NCI-H1417 (cell line): Measurements from ENCODE around the gene ZNF277.

Source experiments
- DNase-seq, 3 experiments: peaks; one replicate each; lab custom pipeline; 2025; lab: John Stamatoyannopoulos, UW

Gene ZNF277, protein sequence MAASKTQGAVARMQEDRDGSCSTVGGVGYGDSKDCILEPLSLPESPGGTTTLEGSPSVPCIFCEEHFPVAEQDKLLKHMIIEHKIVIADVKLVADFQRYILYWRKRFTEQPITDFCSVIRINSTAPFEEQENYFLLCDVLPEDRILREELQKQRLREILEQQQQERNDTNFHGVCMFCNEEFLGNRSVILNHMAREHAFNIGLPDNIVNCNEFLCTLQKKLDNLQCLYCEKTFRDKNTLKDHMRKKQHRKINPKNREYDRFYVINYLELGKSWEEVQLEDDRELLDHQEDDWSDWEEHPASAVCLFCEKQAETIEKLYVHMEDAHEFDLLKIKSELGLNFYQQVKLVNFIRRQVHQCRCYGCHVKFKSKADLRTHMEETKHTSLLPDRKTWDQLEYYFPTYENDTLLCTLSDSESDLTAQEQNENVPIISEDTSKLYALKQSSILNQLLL

DNA sequence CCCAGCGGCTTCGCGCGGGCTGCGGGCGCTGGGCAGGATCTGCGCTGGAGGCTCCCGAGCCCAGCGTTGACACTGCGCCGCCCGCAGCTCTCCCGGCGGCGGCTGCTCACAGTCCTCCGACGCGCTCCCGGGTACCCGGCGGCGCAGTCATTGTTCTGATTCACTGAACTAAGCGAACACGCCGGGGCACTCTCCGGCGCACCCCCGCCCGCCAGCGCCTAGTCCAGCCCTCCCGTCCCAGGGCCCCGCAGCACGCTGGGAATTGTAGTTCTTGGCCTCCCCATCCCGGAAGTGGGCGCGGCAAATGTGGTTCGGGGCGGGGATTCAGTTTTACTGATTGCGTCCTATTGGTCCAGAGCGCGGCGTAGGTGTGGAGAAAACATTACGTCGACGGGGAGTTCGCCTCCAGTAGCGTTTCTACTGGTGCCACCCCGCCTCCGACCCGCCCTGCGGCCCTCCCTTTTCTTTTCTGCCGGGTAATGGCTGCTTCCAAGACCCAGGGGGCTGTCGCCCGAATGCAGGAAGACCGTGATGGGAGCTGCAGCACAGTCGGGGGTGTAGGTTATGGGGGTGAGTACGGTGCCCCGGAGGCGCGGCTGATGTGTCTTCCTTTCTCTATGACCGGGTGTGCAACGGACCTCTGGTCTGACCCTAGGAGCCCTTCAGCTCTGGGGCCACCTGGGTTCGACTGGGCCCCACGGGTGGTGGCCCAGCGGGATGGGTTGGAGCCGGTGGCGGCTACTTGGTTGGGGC, at the start of gene ZNF277, which contains the start of gene DOCK4:
Gene ZNF277, plus strand, starts transcription at position 458 of the 753 bp plus-strand sequence. Its CDS starts 22 bp downstream, at position 480.
Gene DOCK4, minus strand, starts transcription at position 162 of the 753 bp plus-strand sequence. CDS start 261 bp downstream, outside the sequence.
- peak; percentile 100 for DNase-seq

DNA sequence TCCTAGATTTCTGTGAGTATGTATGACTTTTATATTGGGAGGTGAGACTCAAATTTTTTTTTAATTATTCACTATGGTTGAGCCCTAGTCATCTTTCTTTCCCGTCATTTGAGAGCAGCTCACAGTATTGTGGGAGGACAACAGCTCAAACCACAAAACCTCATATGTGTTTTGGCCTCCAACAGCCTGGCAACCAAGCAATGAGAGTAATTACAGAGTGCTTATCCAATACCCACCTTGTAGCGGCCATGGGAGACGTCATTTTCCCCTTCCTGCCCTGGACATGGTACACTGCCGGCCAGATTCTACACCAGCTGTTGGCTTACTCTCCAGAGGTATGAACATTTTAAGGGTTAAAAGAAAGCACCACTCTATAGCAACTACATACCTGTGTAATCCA, 49.4 kb upstream of the ZNF277 start:
- DNase-seq: peak in 1 of 3 experiments; percentile 32

DNA sequence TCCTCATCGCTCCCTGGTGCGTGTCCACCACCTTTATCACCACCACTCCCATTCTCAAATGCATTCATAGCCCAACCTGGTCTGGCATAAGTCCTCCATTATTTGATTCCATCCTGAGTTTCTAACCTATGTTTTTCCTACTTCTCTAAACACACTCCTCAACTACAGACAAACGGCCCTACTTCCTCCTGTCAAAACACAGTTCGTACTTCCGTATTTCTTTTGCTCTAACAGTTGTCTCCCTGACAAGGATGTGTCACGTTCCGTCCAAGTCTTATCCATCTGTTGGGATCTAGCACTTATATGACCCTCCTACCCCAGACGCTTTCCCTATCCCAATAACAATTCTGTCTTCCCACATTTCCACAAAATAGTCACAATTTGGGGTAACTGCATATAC, 47.1 kb upstream of the ZNF277 start:
- DNase-seq: no peak

DNA sequence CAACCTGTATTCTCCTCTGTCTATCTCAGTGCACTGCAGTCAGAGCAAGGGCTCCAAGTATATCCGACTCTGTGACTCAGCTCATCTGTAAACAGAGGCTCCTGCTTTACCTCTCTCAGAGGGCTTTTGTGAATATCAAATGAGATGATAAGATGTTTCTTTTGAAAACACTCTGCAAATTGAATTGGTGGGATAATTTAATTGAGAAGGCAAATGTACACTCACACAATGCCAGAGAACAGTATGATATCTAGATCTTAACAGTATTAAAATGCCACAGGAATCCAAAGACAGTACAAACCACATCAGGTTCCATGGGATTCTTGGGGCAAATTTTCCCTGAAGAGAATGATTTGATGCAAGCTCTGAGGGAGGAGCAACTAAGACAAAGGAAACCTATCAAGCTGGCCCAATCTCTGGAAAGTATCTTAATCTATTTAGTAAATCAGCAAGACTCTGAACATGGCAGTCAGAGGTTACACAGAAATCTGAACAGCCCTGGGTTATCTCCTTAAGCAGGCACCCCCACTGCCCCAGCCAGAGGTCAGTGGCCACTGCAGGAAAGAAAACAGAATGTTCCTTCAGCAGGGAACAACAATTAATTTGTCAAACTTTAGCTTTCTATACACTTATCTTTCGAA, 46.2 kb upstream of the ZNF277 start:
- DNase-seq: peak in 1 of 3 experiments; percentile 56

DNA sequence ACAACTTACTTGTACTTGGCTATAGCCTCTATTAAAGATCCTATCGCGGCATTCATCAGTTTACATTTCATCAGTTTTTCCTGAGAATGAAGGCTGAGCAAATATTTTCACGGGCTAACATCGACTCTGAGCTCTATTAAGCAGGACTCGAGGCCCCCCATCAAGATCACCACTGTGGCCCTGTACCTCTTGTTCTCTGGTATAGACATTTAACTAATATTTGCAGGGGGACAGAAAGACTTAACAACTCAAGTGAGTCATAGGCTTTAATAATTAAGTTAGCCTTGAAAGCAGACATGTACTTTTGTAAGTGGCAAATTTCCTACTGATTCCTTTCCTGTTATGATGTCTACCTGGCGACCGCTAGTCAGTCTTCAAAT, 45.7 kb upstream of the ZNF277 start:
- peak in 2 of 3 experiments; percentile 19 to 56 for DNase-seq

DNA sequence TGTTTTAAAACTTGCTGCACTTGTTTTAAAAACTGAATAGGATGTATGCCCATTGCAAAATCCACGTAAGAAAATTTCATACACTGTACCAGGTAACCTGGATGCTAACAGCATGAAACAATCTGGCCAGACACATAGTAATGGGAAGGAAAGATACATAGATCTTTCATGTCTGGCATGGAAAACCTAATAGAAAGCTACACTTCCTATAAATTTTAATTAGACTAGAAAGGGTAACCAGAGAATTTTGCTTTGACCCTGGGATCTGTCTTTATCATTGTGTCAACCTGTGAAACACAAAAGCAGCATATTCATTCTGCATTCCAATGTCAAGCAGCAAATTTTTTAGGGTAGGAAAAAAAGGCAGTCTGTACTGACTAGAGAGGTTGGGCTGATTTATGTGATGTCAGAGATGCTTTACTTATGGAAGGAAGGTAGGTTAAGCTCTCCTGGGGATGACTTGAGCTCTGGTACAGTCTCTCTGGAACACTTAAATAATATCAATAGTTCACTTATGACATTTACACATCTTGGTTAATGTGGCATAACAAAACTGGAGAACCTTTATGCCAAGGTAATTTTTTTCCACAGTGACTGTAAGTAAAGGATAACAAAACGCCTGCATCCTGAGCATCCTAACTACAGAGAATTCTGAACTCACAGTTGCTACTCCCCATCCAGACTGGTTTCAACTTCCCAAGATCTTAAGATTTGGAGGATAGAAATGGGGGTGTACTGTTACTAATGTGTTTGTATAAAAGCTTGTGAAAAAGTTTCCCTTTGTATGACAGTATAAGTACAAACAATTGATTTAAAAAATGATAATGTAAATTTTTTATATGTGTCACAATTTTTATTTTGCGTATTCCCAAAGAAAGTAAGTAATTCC, 45.0 kb upstream of the ZNF277 start:
- peak in 2 of 3 experiments; percentile 46 to 61 for DNase-seq

DNA sequence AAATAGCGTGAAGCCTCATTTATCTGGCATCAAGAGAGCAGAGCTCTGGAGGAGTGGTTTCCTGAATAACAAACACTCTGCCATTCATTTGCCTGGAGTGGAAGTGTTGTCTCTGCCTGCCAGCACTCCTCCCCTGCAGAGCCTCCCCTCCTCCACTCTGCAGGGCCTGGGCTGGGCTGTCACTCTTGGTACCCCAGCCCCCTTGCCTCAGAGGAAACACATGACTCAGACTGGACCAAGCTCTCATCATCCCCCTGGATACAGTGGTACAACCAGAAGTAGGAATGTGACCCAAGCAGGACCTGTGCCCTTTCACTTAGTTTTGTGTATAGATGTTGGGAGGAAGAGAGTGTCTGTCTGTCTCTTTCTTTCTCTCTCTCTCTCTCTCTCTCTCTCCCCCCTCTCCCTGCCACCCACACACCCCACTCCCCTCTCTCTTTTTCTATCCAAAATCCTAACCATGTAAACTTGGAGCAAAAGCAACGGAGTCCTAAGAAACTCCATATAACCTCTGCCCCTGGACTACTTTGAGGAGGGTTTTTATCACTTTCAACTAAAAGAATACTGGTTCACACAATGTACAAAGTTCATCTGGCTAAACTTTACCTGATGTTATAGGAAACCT, 44.2 kb upstream of the ZNF277 start:
- peak; percentile 58 to 92 (median 80) for DNase-seq

DNA sequence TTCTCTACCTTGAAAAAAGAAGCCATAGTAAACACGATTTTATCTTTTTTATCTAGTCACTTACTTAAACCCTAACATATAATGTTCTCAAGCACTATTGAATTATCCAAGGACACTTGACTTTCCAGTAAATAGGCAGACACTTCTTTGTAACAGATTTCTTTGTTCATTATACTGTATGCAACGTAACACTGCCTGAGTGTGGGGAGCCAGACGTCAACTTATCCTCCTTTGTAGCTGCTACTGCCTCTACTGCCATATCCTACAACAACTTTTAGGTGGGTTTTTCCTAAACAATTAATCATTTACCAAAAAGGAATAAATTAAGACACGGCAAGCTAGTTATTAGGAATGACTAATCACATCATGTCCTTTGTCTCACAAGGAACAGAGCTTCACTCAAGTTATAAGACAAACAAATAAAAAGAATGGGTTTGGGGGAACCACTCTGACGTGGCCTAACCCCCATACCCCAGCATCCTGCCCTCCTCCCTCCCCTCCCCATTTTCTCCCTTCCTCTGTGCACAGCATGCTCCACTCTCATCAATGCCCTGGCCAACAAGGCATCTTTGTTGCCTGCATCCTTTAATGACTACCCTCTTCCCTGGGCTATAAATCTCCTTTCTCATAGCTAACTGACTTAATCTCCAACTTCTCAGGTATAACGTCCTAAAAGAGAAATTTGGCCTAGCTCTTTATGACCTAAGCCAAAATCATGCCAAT, 43.5 kb upstream of the ZNF277 start:
- DNase-seq: peak; percentile 40 to 81 (median 59)

DNA sequence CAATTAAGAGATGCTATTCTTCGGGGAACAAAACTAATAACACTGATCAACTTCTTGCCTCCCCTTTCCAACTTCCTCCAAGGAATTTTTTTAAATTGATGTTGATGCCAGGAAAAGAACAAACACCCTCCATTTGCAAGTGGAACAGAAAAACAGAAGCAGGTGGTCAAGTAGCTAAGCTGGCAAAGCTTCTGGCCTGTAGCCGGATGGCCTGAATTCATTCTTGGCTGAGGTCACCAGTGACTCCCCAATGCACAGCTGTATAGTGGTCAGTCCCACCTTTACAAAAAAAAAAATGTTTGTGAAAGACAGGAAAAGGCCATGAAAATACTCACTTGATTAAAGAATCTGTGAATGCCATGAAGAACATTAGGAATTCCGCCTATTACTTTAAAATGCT, 39.3 kb upstream of the ZNF277 start:
- no peak for DNase-seq

DNA sequence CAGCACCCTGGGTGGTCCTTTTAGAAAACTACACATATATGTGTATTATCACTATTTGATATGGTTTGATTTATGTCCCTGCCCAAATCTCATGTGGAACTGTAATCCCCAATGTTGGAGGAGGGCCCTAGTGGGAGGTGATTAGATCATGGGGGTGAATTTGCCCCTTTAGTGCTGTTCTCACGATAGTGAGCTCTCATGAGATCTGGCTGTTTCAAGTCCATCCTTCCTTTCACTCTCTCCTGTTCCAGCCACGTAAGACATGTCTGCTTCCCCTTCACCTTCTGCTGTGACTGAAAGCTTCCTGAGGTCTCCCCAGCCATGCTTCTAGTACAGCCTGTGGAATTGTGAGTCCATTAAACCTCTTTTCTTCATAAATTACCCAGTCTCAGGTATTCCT, 37.6 kb upstream of the ZNF277 start:
- DNase-seq: no peak

DNA sequence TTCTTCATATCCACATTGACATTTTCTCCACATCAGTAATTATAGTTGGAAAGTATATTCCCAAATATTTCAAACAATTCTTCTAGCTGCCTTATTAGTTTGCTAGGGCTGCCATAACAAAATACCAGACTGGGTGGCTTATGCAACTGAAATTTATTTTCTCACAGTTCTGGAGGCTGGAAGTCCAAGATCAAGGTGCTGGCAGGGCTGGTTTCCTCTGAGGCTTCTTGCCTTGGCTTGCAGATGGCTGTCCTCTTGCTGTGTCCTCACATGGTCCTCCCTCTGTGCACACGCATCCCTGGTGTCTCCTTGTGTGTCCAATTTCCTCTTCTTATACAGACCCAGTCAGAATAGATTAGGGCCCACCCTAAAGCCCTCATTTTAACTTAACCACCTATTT, 34.8 kb upstream of the ZNF277 start:
- DNase-seq: no peak

DNA sequence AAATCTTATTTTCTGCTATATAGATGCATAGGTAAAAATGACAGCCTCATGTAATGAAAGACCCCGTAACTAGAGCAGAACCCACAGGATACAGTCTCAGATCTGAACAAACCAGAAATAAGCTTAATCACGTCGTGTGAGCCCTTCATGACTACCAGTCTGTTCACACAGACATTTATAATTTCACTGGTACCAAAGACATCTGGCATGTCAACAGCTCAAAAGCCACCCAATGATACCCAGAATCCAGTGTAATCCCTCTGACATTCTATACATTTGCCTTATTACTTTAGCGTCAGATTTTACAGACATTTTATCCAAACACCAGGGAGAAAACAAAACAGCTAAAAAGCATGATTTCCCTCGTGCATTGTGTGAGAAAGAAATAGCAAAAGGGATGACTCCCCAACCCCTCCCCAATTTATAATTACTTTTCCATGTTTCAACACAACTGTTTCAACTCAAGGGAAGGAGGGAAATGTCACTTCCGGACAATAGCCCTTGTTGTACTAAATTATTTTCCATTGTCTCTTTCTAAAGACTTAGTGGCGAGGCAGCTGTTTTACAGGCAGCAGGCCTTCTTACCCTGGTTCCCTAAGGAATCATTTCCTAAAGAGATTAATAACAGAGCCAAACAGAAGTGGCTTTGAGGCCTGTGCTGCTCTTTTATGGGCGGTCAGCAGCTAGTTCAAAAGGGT, 33.5 kb upstream of the ZNF277 start:
- DNase-seq: peak in 2 of 3 experiments; percentile 57 to 84

DNA sequence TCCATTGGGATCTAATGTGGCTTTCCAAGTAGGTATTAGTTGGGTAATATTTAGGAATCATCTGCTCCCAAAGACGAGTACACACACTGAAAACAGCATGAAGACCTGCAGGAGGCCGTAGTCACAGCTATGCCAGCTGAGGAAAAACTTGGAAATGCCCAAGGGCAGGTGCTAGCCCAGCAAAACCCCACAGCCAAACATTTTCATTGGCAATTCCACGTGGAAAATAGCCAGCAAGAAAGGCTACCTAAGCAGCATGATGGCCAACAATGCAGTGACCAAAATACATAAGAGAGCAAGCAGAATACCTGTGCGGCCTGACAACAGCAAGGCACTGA, 33.0 kb upstream of the ZNF277 start:
- peak in 1 of 3 experiments; percentile 57 for DNase-seq

DNA sequence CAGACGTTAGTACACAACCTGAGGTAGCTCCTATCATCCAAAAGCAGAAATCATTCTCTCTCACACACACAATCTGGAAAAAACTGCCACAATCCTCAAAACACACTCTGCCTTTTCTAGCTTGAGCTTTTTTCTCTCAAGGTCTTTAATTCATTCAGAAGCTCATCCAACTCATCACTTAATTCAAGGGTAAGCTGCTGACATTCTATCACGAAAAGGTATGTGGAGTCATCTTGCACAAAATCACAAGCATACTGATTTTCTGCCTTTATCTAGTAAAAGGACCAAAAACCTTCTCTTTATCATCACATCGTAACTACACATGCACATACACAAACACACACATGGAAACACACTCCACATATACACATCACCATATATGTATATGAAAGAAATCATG, 32.3 kb upstream of the ZNF277 start:
- no peak for DNase-seq

DNA sequence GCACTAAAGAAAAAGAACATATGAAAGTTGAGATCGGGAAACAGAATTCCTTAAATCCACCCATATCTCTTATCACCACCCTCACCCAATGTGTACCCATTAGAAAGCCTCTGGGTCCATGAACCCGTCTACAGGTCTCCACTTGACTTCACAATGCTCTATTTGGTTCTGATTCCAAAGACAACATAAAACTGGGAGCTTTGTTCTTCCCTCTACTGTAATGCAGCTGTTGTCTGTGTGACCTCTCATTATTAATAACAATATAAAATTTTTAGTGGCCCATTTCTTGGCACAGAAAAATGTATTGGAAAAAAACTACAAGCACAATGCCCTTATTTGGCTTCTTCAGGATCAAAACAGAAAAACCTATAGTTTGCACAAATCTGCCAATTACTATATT, 30.3 kb upstream of the ZNF277 start:
- no peak for DNase-seq

DNA sequence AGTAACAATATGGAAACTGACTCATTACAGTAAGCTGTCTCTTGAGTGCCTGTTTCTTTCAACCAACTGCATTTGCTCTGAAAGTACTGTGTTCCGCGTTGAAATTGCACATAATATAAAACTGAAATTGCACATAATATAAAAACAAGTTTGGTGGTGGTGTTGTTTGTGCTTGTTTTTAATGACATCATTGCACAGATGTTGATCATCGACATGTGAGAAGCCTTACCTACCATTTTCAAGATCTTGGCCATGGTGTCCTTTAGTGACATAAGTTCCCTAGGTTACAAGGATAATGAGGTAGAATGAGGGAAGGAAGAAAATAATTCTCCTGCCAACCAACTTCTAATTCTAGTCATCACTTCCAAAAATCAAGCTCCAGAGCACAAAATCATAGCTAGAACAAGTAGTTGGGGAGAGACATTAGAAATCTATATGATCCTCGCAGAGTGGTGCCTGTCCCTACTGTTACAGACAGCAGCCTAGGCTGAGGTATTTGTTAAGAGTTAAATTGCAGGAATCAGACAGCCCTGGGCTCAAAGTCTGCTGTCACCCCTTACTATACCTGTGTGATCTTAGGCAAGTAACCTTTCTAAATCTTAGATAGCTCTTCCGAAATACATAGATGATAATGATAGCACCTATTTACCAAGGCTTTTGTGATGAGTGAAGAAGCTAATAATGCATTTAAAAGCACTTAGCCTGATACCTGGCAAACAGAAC, 29.6 kb upstream of the ZNF277 start:
- peak in 2 of 3 experiments; percentile 31 to 76 for DNase-seq

DNA sequence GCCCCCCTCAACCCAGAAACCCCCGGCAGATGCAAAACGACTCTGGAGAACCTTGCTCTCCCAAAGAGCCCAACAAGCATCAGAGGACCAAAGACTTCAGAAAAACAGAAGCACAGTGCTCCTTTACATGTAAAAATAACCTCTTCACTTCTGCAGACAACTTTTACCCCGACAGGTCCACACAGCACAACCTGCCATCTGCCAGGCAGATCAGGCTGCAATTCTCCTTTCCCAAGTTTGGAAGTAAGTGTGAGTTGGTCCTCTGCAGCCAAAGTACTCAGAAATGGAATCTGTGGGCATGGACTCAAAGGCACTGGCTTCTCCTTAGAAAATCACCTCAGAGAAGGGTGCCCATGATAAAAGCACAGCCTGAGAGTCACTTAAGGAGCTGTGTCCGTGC, 26.3 kb upstream of the ZNF277 start:
- no peak for DNase-seq

DNA sequence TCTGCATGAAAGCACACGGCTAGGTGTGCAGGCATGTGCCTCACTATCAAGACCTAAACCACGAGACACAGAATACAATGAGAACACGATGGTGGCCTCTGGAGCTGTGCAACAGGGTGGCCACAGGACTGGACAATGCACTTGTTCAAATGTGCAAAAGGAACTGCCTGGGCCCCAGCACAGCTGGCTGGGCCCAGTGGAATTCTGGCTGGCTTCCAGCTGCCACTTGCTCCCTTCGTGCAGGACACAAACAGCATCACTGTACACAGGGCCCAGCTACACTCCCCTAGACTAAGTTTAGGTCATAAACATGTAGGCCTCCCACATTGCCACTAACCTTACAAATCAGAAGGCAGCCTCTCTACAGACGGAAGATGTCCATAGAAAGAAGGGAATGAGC, 23.7 kb upstream of the ZNF277 start:
- no peak for DNase-seq

DNA sequence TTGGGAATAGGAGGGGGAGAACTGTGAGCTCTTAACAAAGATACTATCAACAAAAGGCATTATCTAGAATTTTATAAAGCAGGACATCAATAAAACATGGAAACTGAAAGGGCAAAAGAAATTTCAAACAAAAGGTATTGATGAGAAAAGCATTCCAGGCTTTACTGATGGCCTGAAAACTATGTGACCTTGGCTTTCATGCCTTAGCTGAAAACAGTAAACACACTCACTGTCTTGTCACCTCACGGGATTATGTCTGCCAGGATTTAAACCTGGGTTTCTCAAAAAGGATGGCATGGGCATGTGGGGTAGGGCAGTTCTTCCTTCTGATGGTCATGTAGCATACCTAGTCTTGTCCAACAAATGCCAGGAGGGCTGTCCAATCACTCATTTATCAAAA, 23.2 kb upstream of the ZNF277 start:
- no peak for DNase-seq
